ENCODE measurements around the gene PRDM15. TPM values are rescaled to one million over a fixed set of nuclear protein-coding genes. Genes with fewer than 3 reads are reported as not detected.
A peak's percentile ranks its signal among the peaks of the same experiment; 100 is the strongest.

Gene PRDM15, protein sequence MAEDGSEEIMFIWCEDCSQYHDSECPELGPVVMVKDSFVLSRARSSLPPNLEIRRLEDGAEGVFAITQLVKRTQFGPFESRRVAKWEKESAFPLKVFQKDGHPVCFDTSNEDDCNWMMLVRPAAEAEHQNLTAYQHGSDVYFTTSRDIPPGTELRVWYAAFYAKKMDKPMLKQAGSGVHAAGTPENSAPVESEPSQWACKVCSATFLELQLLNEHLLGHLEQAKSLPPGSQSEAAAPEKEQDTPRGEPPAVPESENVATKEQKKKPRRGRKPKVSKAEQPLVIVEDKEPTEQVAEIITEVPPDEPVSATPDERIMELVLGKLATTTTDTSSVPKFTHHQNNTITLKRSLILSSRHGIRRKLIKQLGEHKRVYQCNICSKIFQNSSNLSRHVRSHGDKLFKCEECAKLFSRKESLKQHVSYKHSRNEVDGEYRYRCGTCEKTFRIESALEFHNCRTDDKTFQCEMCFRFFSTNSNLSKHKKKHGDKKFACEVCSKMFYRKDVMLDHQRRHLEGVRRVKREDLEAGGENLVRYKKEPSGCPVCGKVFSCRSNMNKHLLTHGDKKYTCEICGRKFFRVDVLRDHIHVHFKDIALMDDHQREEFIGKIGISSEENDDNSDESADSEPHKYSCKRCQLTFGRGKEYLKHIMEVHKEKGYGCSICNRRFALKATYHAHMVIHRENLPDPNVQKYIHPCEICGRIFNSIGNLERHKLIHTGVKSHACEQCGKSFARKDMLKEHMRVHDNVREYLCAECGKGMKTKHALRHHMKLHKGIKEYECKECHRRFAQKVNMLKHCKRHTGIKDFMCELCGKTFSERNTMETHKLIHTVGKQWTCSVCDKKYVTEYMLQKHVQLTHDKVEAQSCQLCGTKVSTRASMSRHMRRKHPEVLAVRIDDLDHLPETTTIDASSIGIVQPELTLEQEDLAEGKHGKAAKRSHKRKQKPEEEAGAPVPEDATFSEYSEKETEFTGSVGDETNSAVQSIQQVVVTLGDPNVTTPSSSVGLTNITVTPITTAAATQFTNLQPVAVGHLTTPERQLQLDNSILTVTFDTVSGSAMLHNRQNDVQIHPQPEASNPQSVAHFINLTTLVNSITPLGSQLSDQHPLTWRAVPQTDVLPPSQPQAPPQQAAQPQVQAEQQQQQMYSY
- 16.2 and 18.2 TPM in 2 replicates for total RNA-seq

DNA sequence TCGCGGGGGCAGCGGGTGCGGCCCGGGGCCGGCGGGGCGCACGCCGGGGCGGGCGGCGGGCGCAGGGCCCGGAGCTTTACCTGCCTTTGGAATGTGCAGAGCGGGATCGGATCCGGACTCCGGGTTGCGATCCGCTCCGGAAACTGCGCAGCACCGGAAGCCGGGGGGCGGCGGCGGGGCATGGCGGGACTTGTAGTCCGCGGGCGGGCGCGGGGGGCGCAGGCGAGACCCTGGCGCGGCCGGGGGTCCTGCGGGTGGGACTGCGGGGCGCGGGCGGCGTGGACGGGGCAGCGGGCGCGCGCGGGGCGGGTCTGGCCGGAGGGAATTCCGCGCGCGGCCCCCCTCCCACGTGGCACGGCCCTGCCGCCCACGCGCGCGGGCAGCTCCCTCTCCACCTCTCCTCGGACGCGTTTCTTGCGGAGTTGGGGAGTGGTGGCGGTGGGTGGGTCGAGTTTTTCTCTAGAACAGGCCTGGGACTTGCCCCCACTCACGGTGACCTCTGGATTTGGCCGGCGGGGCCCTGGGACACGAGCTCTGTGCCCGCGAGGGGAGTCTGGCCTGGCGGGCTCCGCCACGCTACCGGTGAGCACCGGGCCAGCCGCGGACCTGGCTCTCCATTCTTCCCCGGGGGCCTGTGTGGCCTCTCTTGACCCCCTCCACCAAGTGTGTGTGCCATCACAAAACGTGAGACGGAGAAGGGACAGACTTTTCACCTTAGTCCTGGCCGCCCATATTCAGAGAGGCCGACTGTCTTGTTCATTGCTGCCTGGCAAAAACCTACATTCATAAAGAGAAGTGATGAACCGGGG, at the start of gene PRDM15:
Gene PRDM15 (minus strand): TSS at position 155 of the 809 bp plus-strand sequence. CDS start 18,981 bp downstream, outside the sequence.
- H3K4me1 Mint-ChIP-seq (ENCODE audit: low read depth), result peaks cover 18% of the 10 kb centered on the region
- peak; percentile 80 for DNase-seq (ENCODE audit: low spot score)
- no peaks in the 10 kb centered on the region for H3K27me3 Mint-ChIP-seq (ENCODE audit: low read depth)
- peak within 1 kb of the TSS; percentile 90 for H3K4me3 Mint-ChIP-seq (ENCODE audit: low read depth)
- intact Hi-C loops (cut with micrococcal nuclease), result loop anchor here (1.0 to 5.0 kb wide), 5 partner anchors 20 to 238 kb away; partner anchors contain the start of gene ZBTB21
- H3K36me3 Mint-ChIP-seq (ENCODE audit: low read depth), result peaks cover 12% of the 10 kb centered on the region
- H3K9me3 Mint-ChIP-seq, result no peaks in the 10 kb centered on the region
- peak within 1 kb of the TSS; percentile 98 for H3K27ac Mint-ChIP-seq

DNA sequence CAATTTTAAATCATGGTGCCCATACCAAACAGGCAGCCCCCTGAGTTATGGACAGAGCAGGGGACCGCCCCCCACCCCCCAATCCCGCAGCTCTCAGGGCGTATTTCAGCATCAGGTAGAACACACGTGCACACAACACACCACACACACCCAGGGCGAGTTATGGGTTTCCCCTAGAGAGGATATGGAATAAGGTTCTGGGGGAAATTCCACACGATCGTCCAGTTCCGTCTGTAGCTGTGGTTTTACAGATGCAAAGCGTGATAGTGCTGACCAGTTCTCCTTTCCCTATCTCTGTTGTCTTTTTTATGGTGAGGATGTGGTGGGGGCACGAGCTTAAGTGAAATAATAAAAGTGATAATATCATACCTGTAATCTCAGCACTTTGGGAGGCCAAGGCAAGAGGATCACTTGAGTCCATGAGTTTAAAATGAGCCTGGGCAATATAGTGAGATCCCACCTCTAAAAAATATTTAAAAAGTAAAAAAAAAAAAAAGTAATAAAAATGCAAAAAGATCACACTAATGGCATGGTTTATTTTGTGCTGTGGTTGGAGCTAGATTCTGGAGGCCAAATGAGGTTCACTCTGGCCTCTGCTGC, 49.6 kb upstream of the PRDM15 start:
- Mint-ChIP-seq H3K27me3 (ENCODE audit: low read depth) (no peaks in the 10 kb centered on the region), H3K27ac (no peak overlapping the region), H3K9me3 (no peaks in the 10 kb centered on the region), H3K36me3 (ENCODE audit: low read depth) (no peaks in the 10 kb centered on the region), H3K4me1 (ENCODE audit: low read depth) (peaks cover 45% of the 10 kb centered on the region), H3K4me3 (ENCODE audit: low read depth) (no peak overlapping the region)
- DNase-seq (ENCODE audit: low spot score), result no peak
- intact Hi-C loops (cut with micrococcal nuclease), result no loop called here

DNA sequence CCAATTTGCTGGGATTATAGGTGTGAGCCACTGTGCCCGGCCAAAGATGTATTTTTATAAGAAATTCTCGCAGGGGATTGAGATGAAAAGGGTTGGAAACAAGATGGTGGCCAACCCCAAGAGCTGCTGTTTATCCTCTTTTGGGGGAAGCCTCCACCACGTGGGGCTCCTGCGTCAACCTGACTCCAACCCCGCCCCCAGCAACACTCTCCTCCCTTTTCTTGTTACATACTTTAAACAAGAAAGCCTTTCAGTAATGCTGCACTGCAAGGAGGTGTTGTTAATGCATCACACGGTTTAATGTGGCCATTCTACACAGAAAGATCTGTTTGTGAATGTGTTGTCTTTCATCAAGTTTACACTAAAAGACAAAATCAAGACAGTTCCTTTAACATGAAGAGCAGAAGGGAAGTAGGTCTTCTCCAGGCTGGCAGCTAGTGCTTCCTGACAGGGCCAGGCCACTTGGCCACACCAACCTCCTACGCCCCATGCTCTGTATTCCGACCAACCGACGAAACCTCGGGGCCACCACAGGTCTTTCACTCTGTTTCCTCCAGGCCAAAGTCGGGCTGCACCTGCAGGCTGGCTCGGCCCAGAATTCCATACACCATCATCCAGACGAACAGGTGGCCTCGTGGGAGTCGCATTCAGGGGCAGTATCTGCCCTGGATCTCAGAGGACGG, 48.7 kb upstream of the PRDM15 start:
- H3K4me1 Mint-ChIP-seq (ENCODE audit: low read depth), result peaks cover 47% of the 10 kb centered on the region

DNA sequence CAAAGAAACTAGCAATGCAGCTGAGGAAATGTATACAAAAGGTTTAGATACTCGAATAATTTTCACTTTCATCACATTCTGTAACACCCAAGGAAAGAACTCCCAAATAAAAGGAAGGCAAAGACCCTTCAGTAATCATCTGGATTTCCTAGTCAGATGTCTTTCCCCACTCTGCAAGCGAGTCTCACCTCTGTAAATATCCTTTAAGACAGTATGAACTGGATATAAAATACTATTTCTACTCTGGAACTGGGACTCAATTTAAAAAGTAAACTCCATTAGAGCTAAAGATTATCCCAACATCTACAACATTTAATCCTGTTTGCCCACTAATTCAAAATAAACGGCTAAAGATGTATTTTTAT, 47.6 kb upstream of the PRDM15 start:
- Mint-ChIP-seq H3K27me3 (ENCODE audit: low read depth) (no peaks in the 10 kb centered on the region), H3K9me3 (no peaks in the 10 kb centered on the region), H3K4me3 (ENCODE audit: low read depth) (peak overlapping the region; percentile 86), H3K27ac (peak overlapping the region; percentile 93), H3K36me3 (ENCODE audit: low read depth) (no peaks in the 10 kb centered on the region), H3K4me1 (ENCODE audit: low read depth) (peaks cover 49% of the 10 kb centered on the region)
- DNase-seq (ENCODE audit: low spot score), result no peak
- intact Hi-C loops (cut with micrococcal nuclease), result loop anchor here (2.0 kb wide), 2 partner anchors 48 to 76 kb away; partner anchors contain the start of gene PRDM15

More for the DNA sequence above, 48.7 kb upstream of the PRDM15 start:
- Mint-ChIP-seq H3K27me3 (ENCODE audit: low read depth) (no peaks in the 10 kb centered on the region), H3K4me3 (ENCODE audit: low read depth) (no peak overlapping the region), H3K27ac (peak overlapping the region; percentile 55), H3K9me3 (no peaks in the 10 kb centered on the region), H3K36me3 (ENCODE audit: low read depth) (no peaks in the 10 kb centered on the region)
- no peak for DNase-seq (ENCODE audit: low spot score)
- intact Hi-C loops (cut with micrococcal nuclease), result loop anchor here (2.0 kb wide), 2 partner anchors 49 to 75 kb away; partner anchors contain the start of gene PRDM15

DNA sequence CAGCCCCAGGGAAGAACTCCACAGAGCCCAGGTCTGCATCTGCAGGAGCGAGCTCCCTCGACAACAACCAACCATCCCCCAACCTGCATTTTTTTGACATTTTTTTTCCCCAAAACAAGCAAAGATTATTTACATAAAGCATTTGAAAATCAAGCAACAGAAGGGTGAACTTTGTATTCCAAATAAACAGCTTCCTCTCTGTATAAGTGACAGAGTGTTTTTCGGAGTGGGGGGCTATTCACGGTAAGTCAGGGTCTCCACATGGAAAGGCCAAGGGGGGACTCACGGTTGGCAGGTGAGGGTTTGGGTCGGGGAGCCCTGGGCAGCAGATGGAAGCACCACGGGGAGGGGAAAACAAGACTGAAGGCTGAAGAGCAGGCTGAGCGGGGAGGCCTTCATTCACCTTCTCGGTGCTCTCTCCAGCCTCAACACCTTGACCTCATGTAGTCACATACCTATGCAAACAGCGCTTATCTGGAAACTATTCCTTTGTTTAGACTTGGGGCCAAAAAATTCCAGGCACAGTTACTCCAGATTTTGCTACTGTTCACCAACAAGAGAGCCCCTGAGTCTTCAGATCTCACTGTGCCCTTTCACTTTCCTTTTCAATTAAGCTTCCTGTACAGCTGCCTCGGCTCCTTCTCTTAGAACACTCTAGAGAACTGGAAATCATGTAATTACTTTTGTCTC, 47.1 kb upstream of the PRDM15 start:
- Mint-ChIP-seq H3K4me3 (ENCODE audit: low read depth) (peak overlapping the region; percentile 86), H3K27ac (peak overlapping the region; percentile 93), H3K27me3 (ENCODE audit: low read depth) (no peaks in the 10 kb centered on the region), H3K4me1 (ENCODE audit: low read depth) (peaks cover 52% of the 10 kb centered on the region), H3K9me3 (no peaks in the 10 kb centered on the region), H3K36me3 (ENCODE audit: low read depth) (no peaks in the 10 kb centered on the region)
- DNase-seq (ENCODE audit: low spot score), result peak; percentile 17
- intact Hi-C loops (cut with micrococcal nuclease), result loop anchor here (2.0 kb wide), 2 partner anchors 47 to 77 kb away; partner anchors contain the start of gene PRDM15

DNA sequence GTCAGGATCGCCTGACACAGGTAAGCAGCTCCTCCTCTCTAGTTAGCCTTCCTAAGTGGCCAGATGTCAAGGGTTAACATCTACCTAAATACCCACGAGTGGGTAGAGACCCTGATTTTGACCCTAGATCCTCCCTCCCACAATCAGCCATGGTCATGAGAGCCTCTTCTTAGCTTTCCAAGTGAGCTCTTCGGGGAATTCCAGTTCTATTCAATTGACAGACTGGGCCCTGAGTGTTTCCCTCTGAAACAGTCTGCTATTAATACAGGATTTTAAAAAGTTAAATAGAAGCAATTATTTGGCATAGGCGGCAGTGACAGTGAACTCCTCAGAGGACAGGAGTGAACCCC, 46.6 kb upstream of the PRDM15 start:
- peaks cover 52% of the 10 kb centered on the region for H3K4me1 Mint-ChIP-seq (ENCODE audit: low read depth)
- no peaks in the 10 kb centered on the region for H3K9me3 Mint-ChIP-seq
- no peaks in the 10 kb centered on the region for H3K27me3 Mint-ChIP-seq (ENCODE audit: low read depth)
- H3K27ac Mint-ChIP-seq, result peak overlapping the region; percentile 93
- no peaks in the 10 kb centered on the region for H3K36me3 Mint-ChIP-seq (ENCODE audit: low read depth)
- intact Hi-C loops (cut with micrococcal nuclease), result loop anchor here (2.0 kb wide), 2 partner anchors 47 to 77 kb away; partner anchors contain the start of gene PRDM15
- peak overlapping the region; percentile 86 for H3K4me3 Mint-ChIP-seq (ENCODE audit: low read depth)
- no peak for DNase-seq (ENCODE audit: low spot score)

DNA sequence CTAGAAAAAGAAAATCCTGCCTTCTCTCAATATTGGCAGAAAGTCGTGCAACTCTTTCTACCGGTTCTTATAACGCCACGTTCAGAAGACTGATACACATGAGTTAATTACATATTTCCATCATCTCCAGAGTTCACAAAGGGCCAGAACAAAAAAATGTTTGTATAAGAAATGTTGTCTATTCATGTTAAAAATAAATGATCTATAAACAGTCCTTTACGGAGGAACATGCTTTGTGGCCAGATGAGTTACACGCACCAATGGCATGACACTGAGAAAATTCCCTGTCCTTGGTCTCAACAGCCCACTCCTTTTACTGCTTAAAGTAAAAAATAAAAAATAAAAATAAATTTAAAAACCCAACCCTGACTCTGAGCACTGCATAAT, 45.2 kb upstream of the PRDM15 start:
- DNase-seq (ENCODE audit: low spot score), result no peak
- Mint-ChIP-seq H3K27ac (no peak overlapping the region), H3K9me3 (no peaks in the 10 kb centered on the region), H3K36me3 (ENCODE audit: low read depth) (no peaks in the 10 kb centered on the region), H3K27me3 (ENCODE audit: low read depth) (no peaks in the 10 kb centered on the region), H3K4me3 (ENCODE audit: low read depth) (no peak overlapping the region), H3K4me1 (ENCODE audit: low read depth) (peaks cover 51% of the 10 kb centered on the region)
- intact Hi-C loops (cut with micrococcal nuclease), result no loop called here

DNA sequence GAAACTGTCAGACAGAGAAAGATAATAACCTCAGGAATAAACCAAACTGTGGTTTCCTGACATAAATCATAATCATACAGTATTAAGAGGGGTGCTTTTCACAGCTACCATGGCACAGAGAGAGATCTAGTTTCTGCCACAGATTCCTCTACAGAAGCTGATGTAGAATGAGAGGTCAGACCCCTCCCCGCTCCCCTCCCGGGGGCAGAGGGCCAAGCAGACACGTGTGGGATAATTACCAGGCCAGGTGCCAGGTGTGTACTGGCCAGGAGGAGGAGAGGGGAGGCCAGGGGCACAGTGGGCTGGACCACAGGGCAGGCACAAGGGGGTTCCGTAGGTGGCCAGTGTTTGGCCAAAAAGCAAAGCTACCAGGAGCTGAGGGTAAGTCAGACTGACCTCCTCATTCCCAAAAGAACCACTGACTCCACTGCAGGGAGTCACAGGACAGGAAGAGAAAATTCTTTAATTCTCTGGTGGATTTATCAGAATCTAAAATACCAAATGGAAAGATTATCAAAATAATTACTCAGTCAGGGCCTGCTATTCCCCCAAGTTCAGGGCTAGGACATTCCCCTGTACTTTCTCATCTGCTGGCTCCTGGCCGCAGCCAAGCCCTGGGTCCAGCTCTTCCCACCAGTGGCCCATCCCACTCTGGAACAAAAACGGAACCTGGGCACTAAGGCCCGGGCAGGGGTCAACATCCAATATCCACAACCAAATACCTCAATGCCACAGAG, 44.7 kb upstream of the PRDM15 start:
- peak overlapping the region; percentile 59 for H3K4me3 Mint-ChIP-seq (ENCODE audit: low read depth)
- no peaks in the 10 kb centered on the region for H3K36me3 Mint-ChIP-seq (ENCODE audit: low read depth)
- no peaks in the 10 kb centered on the region for H3K9me3 Mint-ChIP-seq
- H3K27ac Mint-ChIP-seq, result peak overlapping the region; percentile 74
- H3K27me3 Mint-ChIP-seq (ENCODE audit: low read depth), result no peaks in the 10 kb centered on the region
- DNase-seq (ENCODE audit: low spot score), result no peak
- intact Hi-C loops (cut with micrococcal nuclease), result loop anchor here (2.0 kb wide), 1 partner anchor 23 kb away; no protein-coding TSS in a partner anchor
- peaks cover 49% of the 10 kb centered on the region for H3K4me1 Mint-ChIP-seq (ENCODE audit: low read depth)

DNA sequence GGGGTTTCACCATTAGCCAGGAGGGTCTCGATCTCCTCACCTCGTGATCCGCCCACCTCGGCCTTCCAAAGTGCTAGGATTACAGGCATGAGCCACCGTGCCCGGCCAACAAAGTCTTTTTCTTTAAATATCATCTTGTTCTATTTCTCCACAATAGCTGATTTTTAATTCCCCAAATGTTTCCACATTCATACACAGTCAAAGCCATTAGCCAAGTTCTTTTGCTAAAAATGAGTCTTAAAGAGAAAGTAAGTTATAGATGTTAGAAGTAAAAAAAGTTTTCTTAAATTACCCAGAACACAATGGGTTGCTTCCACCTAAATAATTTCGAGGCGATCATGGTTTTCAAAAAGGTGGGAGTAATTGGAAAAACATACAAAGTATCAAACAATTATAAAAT, 44.0 kb upstream of the PRDM15 start:
- no peak for DNase-seq (ENCODE audit: low spot score)
- H3K4me3 Mint-ChIP-seq (ENCODE audit: low read depth), result no peak overlapping the region
- intact Hi-C loops (cut with micrococcal nuclease), result loop anchor here (2.0 kb wide), 1 partner anchor 22 kb away; no protein-coding TSS in a partner anchor
- no peaks in the 10 kb centered on the region for H3K36me3 Mint-ChIP-seq (ENCODE audit: low read depth)
- no peaks in the 10 kb centered on the region for H3K27me3 Mint-ChIP-seq (ENCODE audit: low read depth)
- no peaks in the 10 kb centered on the region for H3K9me3 Mint-ChIP-seq
- H3K27ac Mint-ChIP-seq, result peak overlapping the region; percentile 74
- H3K4me1 Mint-ChIP-seq (ENCODE audit: low read depth), result peaks cover 44% of the 10 kb centered on the region

DNA sequence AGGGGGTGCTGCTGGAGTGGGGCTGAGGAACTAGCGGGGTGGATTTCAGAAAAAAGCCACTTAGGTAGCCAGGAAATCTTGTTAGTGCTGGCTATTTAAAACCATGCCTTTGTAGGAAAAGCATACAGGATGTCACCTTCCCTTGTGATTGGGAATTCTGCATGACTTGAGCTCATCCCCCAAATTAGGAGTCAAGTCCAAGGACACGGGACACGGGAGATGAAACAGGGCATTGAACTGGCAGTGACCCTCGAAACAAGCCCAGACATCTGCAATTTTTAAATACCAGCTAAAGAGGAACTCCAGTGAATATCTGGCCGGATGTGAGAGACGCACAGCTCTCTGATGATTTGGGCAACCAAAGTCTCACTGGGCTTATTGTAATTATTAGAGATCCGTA, 41.9 kb upstream of the PRDM15 start:
- no peak overlapping the region for H3K4me3 Mint-ChIP-seq (ENCODE audit: low read depth)
- H3K9me3 Mint-ChIP-seq, result no peaks in the 10 kb centered on the region
- peaks cover 32% of the 10 kb centered on the region for H3K4me1 Mint-ChIP-seq (ENCODE audit: low read depth)
- no peak for DNase-seq (ENCODE audit: low spot score)
- intact Hi-C loops (cut with micrococcal nuclease), result no loop called here
- no peak overlapping the region for H3K27ac Mint-ChIP-seq
- H3K27me3 Mint-ChIP-seq (ENCODE audit: low read depth), result no peaks in the 10 kb centered on the region
- H3K36me3 Mint-ChIP-seq (ENCODE audit: low read depth), result peaks cover 12% of the 10 kb centered on the region
